ENCODE data around the gene SF1. TPM values are rescaled to one million over a fixed set of nuclear protein-coding genes. Genes with fewer than 3 reads are reported as not detected.

Gene SF1
- total RNA-seq, 3 donors from 2014 or later (not counting 1 experiment from before 2014, with no cell fraction given) = 841 to 864 (median 845) TPM

GRCh38 chr11:64754919-64755662 lies 23.3 kb downstream of the SF1 start:
- Histone ChIP-seq H3K27ac (ENCODE audit: low read length) (no peak overlapping the region), H3K27me3 (ENCODE audit: control insufficient read depth, insufficient read depth, low read length) (no peaks in the 10 kb centered on the region), H3K4me1 (ENCODE audit: control insufficient read depth, insufficient read depth, low read length) (peaks cover 50% of the 10 kb centered on the region), H3K36me3 (ENCODE audit: control insufficient read depth, insufficient read depth, low read length) (peaks cover 24% of the 10 kb centered on the region), H3K9me3 (ENCODE audit: control insufficient read depth, insufficient read depth, low read length) (no peaks in the 10 kb centered on the region), H3K4me3 (ENCODE audit: low read length) (no peak overlapping the region)
- WGBS (ENCODE audit: insufficient coverage) = 95% methylated on average over 21 of the region's 21 CpGs
- Mint-ChIP-seq H3K4me3 (no peak overlapping the region), H3K27ac (no peak overlapping the region), H3K36me3 (no peaks in the 10 kb centered on the region), H3K9me3 (no peaks in the 10 kb centered on the region), H3K4me1 (peaks cover 22 to 33% of the 10 kb centered on the region in 2 donors), H3K27me3 (ENCODE audit: low read depth in 2 of 2) (no peaks in the 10 kb centered on the region)
- ATAC-seq (no peak), DNase-seq (no peak)
- intact Hi-C loops (cut with micrococcal nuclease) = no loop called here
- no peak for TF ChIP-seq CTCF (IDR thresholded peaks at IDR 0.05)

GRCh38 chr11:64754124-64754918 lies 24.0 kb downstream of the SF1 start:
- Histone ChIP-seq H3K4me3 (ENCODE audit: low read length) (no peak overlapping the region), H3K27ac (ENCODE audit: low read length) (no peak overlapping the region), H3K36me3 (ENCODE audit: control insufficient read depth, insufficient read depth, low read length) (peaks cover 24% of the 10 kb centered on the region), H3K9me3 (ENCODE audit: control insufficient read depth, insufficient read depth, low read length) (no peaks in the 10 kb centered on the region), H3K27me3 (ENCODE audit: control insufficient read depth, insufficient read depth, low read length) (no peaks in the 10 kb centered on the region), H3K4me1 (ENCODE audit: control insufficient read depth, insufficient read depth, low read length) (peaks cover 43% of the 10 kb centered on the region)
- WGBS (ENCODE audit: insufficient coverage) = 95% methylated on average over 23 of the region's 26 CpGs
- no peak for TF ChIP-seq CTCF (IDR thresholded peaks at IDR 0.05)
- no peaks in the 10 kb centered on the region for H3K9me3 Mint-ChIP-seq
- peaks cover 15 to 25% of the 10 kb centered on the region in 2 donors for H3K4me1 Mint-ChIP-seq
- H3K27me3 Mint-ChIP-seq (ENCODE audit: low read depth in 2 of 2) = no peaks in the 10 kb centered on the region
- DNase-seq = no peak
- H3K36me3 Mint-ChIP-seq = no peaks in the 10 kb centered on the region
- no peak overlapping the region for H3K27ac Mint-ChIP-seq
- no peak for ATAC-seq
- intact Hi-C loops (cut with micrococcal nuclease) = no loop called here
- H3K4me3 Mint-ChIP-seq = no peak overlapping the region

GRCh38 chr11:64753380-64754123 lies 24.8 kb downstream of the SF1 start:
- Histone ChIP-seq H3K27ac (ENCODE audit: low read length) (no peak overlapping the region), H3K9me3 (ENCODE audit: control insufficient read depth, insufficient read depth, low read length) (no peaks in the 10 kb centered on the region), H3K27me3 (ENCODE audit: control insufficient read depth, insufficient read depth, low read length) (no peaks in the 10 kb centered on the region), H3K36me3 (ENCODE audit: control insufficient read depth, insufficient read depth, low read length) (peaks cover 24% of the 10 kb centered on the region), H3K4me3 (ENCODE audit: low read length) (no peak overlapping the region), H3K4me1 (ENCODE audit: control insufficient read depth, insufficient read depth, low read length) (peaks cover 36% of the 10 kb centered on the region)
- WGBS (ENCODE audit: insufficient coverage) = 95% methylated on average over 43 of the region's 43 CpGs
- peaks cover 14 to 23% of the 10 kb centered on the region in 2 donors for H3K4me1 Mint-ChIP-seq
- TF ChIP-seq CTCF (IDR thresholded peaks at IDR 0.05) = no peak
- H3K27me3 Mint-ChIP-seq (ENCODE audit: low read depth in 2 of 2) = no peaks in the 10 kb centered on the region
- DNase-seq (no peak), ATAC-seq (no peak)
- H3K9me3 Mint-ChIP-seq = no peaks in the 10 kb centered on the region
- H3K4me3 Mint-ChIP-seq = no peak overlapping the region
- H3K36me3 Mint-ChIP-seq = no peaks in the 10 kb centered on the region
- H3K27ac Mint-ChIP-seq = no peak overlapping the region
- intact Hi-C loops (cut with micrococcal nuclease) = no loop called here
